ENCODE data around the gene SLC25A40.
"Not testable (repeated sequence)": the region's sequence is repeated elsewhere in the genome, so short reads cannot be mapped to it uniquely, and the experiment has no call there.

Gene SLC25A40

DNA sequence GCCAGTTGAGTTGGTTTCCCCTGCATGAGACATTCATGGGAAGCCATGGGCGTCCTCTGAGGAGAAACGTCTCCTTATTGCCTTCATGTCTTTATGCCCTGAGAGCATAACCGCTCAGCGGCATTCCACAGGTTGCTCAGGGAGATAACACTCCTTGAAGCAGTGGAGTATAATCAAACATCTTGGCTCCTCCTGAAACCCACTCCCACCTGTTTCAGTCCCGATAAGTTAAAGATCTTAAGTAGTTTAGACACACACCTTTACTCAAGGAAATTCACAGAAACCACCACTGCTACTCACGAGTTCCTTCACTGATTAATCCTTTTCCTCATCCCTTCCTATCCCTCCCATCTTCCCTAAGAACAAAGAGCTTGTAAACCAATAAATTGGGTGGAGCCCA is 9.6 kb downstream of the SLC25A40 start:
- DNase-seq, result not testable (repeated sequence)

DNA sequence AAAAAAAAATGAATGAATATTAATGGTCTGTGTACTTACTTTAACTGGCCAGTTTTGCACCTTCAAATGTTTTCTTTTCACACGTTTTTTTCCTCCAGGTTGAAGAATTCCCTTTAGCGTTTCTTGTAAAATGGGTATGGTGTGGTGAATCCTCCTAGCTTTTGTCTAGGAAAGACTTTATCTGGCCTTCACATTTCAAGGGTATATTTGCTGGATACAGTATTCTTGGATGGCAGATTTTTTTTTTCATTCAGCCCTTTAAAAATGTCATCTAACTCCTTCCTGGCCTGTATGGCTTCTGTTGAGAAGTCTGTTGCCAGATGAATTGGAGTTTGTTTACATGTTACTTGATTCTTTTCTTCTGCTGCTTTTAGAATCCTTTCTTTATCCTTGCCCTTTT is 10.1 kb downstream of the SLC25A40 start:
- DNase-seq, result no peak

DNA sequence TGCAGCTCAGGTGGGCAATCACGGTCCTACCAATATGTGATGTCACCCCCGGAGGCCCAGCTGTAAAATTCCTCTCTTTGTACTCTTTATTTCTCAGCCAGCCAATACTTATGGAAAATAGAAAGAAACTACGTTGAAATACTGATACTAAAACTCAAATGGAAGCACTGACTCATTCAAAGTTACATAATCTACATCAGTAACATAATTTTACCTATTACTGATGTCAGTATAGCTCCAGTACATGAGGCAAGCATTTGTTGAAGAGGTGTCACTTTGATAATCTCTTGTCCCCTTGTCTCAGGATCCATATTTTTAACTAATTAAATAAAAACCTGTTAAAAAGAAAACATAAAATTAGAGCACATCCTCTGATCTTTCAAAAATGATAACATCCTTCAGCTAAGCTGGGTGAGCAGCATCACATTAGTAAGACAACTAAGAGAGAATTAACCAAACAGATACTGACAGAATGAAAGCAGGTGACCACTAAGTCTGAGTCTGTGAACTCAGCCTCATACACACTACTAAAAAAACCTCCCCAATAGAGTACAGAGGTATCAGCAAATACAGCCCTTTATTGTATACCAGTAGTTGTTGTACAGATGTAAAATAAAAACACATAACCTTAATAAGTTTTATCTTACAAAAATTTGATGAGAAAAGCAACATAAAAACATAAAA is 17.6 kb downstream of the SLC25A40 start:
- no peak for DNase-seq

DNA sequence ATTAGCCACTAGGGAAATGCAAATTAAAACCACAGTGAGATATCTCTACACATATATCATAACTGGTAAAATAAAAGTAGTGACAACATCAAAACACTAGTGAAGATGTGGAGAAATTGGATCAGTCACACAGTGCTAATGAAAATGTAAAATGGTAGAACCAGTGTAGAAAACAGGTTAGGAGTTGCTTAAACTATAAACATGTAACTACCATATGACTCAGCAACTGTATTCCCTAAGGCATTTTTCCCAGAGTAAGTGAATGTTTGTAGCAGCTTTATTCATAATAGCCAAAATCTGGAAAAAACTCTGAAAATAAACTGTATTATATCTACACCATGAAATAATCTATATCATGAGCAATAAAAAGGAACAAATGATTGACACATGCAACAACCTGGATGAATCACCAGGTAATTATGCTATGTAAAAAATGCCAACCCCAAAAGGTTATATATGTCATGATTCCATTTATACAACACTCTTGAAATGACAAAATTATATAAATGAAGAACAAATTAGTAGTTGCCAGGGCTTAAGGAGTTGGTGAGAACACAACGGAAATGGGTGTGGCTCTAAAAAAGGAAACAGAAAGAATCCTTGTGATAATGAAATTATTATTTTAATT is 22.8 kb downstream of the SLC25A40 start:
- no peak for DNase-seq

DNA sequence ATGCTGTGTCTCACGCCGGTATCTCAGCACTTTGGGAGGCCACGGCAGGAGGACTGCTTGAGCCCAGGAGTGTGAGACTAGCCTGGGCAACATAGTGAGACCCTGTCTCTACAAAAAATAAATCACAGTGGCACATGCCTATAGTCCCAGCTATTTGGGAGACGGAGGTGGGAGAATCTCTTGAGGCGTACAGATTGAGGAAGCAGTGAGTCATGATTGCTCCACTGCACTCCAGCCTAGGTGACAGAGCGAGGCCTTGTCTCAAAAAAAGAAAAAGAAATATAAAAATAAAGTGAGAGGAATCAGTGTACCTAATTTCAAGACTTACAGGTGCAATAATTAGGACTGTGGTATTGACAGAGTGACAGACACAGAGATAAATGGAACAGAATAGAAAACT is 23.9 kb downstream of the SLC25A40 start:
- no peak for DNase-seq

DNA sequence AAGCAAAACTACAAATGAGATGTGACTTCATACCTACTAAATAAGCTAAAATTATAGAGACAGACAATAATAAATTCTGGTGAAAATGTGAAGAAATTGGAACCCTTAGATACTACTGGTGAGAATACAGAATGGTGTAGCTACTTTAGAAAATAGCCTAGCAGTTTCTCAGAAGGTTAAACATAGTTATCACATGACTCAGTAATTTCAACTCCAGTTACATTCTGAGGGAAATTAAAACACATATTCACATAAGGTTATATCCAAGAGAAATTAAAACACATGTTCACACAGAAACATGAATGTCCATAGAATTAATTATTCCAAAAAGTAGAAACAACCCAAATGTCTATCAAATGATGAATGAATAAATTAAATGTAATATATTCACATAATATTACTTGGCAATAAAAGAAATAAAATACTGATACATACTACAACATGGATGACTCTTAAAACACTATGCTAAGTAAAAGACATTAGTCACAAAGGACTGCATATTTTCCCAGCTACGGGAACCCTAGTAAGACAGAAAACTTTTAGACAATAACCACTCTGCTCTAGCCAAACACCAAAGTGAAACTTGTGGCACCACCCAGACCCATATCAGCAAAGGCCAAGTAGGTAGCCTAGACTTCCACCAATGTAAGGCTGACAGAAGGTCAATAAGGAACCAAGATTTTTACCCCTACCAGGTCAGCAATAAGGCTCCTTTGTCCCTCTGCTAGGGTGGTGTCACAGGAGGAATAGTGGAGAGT is 25.1 kb downstream of the SLC25A40 start:
- DNase-seq, result no peak

DNA sequence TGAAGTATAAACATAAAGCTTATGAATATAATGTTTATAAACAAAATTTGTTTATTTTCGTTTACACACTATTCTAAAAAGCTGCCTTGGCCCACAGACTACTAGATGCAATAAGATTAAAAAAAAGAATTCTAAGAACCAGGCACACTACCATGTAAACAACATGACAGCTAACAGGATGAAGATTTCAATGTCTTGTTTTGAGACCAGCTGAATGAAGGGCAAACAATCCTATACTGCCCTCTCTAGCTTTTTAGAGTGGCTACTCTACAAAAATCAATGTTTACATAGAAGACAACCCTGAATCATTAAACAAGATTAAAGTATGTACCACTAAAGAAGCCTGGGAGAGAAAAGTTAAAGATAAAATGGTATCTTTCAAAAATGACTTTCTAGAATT is 38.6 kb downstream of the SLC25A40 start:
- no peak for DNase-seq

DNA sequence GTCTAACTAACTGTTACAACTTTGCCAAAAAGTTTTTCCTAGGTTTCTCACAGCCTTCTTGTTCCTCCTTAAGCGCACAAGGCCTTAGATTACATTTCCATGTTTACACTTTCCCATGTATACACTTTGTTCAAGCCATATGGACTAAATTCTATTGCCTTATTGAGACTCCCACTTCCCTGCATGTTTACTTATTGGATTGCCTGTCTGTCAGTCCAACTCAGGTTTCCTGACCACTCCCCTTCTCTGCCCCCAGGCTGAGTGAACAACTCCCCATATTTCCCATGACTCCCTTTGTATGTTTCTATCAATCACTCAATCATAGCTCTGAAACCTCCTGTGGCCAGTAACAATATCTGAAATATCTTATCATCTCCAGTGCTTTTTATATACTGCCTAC is 43.0 kb downstream of the SLC25A40 start:
- no peak for DNase-seq

DNA sequence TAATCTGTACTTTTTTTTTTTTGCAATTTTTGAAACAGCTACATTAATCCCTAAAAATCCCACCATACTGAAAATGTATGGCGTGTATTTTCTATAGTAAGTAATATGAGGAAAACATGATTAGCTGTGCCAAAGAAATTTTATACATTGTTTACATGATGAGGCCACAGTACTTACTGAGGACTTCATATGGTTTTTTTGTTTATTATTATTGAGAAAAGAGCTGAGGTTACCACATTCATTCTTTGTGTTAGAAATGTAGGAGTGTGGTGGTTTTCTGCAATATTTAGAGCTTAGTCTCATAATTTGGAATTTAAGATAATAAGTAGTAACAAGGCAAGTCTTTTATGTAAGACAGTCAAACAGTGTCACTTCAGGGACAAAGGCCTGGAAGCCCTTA is 45.1 kb downstream of the SLC25A40 start:
- no peak for DNase-seq

DNA sequence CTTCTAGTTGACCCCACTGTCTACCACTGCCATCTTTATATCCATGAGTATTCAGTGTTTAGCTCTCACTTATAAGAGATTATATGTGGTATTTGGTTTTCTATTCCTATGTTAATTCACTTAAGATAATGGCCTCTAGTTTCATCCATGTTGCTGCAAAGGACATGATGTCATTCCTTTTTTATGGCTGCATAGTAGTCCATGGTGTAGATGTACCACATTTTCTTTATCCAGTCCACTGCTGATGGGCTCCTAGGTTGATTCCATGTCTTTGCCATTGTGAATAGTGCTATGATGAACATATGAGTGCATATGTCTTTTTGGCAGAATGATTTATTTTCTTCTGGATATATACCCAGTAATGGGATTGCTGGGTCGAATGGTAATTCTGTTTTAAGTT is 47.8 kb downstream of the SLC25A40 start:
- not testable (repeated sequence) for DNase-seq

DNA sequence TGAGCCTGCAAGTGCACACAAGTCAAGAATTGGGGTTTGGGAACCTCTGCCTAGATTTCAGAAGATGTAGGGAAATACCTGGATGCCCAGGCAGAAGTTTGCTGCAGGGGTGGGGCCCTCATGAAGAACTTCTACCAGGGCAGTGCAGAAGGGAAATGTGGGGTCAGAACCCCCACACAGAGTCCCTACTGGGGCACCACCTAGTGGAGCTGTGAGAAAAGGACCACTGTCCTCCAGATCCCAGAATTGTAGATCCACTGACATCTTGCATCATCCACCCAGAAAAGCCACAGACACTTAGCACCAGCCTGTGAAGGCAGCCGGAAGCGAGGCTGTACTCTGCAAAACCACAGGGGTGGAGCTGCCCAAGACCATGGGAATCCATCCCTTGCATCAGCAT is 50.8 kb downstream of the SLC25A40 start:
- not testable (repeated sequence) for DNase-seq

DNA sequence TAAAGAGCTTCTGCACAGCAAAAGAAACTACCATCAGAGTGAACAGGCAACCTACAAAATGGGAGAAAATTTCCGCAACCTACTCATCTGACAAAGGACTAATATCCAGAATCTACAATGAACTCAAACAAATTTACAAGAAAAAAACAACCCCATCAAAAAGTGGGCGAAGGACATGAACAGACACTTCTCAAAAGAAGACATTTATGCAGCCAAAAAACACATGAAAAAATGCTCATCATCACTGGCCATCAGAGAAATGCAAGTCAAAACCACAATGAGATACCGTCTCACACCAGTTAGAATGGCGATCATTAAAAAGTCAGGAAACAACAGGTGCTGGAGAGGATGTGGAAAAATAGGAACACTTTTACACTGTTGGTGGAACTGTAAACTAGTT is 54.1 kb downstream of the SLC25A40 start:
- not testable (repeated sequence) for DNase-seq

DNA sequence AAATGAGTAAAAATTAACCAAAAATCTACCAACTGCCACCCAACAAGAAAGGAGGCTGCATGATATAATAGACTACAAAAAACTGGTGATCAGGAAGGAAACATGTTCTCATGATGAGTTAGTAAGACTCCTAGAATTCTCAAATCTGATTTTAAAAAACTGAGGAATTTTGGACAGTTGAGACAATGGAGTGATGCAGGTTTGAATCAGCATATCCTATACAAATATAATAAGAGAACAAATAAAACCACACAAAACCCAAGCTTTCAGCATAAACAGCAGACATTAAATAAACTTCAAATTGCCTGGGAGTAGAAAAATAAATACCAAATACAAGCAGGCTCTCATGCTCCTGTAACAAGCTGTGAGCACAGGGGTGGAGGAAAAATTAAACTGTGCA is 57.8 kb downstream of the SLC25A40 start:
- DNase-seq, result no peak

DNA sequence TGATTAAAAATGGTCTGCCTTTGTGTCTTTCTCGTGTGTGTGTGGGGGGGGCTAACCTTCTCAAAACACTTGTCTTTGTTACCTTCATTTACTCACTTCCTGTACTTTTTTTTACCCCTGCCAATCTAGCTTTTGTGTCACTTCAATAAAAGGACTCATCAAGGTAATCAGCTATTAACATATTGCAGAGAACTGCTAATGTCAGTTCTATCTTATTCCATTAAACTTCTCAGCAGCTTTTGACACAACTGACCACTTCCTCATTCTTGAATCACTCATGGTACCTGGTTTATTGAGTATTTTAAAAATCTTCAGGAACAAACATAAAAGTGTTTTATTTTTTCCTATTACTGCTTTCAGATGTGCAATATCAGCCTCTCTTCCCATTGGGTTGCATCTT is 59.8 kb downstream of the SLC25A40 start:
- DNase-seq, result no peak

DNA sequence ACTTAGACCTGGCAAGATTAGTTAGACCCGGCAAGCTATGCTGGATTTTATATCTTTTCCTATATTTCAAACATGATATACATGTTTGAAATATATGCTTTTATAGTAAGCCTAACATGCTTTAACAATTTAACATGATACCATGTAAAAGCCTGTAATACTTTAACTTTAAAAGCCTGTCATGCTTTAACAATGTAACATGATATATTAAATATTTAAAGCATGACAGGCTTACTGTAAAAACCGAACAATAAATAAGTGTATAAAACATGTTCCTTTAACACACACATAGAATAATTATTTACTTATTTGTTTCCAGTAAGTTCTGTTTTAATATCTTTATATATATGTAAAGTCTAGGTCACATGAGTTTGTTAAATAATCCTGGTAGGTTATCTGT is 65.4 kb downstream of the SLC25A40 start:
- no peak for DNase-seq

DNA sequence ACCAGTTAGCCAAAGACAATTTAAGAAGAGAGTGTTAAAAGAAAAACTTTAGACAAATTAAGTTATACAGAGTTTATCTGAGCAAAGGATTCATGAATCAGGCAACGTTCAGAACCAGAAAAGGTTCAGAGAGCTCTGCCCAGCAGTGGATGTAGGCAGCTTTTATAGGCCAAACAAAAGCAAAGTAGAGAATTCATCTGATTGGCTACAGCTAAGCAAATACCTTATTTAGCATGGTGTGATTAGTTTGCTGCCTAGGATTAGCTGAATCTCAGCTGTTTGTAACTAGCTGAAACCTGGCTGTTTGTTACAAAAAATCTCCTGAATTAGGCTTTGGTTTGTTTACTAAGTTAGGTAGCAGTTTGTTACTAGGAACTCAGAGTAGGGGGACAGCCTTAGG is 66.0 kb downstream of the SLC25A40 start:
- no peak for DNase-seq

DNA sequence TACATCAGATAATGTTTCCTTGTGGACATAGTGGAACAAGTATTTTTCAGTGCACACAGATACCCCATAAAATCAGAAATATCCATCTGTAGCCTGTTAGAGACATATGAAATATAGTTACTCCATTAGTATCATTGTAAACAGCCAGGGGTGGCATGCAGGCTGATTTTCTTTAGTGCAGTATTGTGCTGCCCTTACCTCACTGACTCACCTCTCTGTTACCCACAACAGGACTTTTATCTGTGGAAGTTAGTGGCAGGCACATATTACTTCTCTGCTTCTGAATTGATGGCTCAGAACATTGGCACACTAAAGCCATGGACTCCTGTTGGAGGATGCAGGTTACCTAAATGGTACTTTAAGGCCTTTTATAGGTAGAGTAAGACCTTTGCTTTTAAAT is 70.0 kb downstream of the SLC25A40 start:
- DNase-seq, result no peak

DNA sequence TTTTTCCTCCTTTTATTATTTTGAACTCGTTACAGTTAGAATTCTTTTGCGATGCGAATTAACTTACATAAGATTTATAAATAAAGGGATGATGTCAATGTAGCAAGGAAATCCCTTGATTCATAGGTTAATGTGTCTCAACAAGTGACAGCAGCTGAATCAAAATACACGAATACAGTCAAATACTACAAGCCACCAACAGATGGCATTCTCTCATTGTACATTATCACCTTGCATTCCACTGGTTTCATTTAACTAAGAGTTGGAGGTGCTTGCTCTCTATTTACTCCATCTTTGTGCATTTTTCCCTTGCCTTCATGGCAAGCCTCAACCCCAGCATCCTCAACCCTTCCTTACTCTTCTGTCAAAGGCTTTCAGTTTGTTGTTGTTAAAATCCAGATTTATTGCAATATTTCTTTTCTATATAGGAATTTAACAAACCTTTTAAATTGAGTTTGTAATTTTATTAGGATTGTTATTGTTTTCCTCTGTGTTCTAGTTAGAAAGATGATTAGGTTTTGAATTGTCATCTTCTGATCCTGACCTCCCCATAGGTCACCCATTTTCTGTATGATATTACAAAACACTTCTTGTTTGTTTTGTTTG is 78.3 kb downstream of the SLC25A40 start:
- DNase-seq, result no peak

DNA sequence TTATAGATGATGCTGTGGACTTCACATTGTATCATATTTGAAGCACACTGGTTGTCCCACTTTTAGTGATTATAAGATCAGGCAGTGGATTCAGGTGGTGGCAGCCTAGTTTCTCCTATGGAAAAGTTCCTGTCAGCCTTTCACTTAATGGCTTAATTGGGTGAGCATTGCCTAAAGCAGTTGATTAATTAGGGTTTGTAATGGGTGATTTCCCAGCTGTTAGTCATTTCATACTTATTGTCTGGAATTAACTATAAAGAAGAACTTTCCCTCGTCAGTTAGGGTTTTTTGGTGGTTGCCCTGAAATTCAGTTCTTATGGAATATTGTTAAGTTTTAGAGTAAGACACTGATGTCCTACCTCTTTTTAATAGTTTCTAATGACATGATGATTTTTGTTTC is 78.8 kb downstream of the SLC25A40 start:
- DNase-seq, result no peak

DNA sequence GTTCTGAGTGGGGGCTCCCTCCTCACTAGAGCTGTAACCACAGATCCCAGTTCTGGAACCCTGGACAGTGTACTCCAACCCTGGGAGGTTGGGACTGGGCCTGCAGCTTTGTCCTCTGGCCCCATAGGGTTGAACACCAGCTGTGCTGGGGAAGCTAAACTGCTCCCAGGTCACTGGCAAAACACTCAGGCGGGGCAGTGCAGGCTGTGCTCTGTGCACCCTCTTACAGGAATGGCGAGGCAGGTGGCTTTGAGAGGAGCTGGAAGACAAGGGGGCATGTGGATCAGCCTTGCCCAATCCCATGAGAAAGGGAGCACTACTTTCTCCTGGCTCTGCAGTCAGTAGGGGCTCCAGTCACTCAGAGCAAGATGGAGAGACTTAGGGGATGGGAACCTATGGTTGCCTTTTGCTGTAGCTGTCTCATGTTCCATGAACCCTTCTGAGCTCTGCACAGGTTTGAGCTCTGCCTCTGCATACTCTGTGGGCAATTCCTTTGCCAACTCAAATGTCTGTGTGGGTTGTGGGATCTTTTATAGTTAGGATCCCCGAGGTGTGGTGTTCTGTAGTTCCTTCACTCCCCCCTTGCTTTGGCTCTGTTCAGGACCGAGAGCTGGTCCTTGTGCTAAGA is 90.7 kb downstream of the SLC25A40 start:
- no peak for DNase-seq

DNA sequence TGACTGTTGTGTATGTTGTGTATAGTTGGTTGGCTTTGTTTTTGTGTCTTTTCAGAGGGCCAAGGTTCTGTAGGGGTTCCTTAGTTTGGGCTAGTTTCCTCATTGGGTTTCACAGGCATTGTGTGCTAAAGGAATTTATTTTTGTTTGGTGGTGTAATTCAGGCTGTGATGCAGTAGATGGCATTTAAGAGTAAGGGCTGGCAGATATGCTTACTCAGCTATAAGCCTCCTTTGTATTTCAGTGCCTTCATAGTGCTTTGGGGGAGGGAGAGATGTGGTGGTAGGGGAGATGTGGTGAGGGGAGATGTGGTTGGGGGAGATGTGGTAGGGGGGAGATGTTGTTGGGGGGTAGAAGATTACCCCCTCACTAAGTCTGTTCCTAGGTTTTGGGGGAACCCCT is 91.7 kb downstream of the SLC25A40 start:
- no peak for DNase-seq
